ENCODE data around the gene MYO10.

DNA sequence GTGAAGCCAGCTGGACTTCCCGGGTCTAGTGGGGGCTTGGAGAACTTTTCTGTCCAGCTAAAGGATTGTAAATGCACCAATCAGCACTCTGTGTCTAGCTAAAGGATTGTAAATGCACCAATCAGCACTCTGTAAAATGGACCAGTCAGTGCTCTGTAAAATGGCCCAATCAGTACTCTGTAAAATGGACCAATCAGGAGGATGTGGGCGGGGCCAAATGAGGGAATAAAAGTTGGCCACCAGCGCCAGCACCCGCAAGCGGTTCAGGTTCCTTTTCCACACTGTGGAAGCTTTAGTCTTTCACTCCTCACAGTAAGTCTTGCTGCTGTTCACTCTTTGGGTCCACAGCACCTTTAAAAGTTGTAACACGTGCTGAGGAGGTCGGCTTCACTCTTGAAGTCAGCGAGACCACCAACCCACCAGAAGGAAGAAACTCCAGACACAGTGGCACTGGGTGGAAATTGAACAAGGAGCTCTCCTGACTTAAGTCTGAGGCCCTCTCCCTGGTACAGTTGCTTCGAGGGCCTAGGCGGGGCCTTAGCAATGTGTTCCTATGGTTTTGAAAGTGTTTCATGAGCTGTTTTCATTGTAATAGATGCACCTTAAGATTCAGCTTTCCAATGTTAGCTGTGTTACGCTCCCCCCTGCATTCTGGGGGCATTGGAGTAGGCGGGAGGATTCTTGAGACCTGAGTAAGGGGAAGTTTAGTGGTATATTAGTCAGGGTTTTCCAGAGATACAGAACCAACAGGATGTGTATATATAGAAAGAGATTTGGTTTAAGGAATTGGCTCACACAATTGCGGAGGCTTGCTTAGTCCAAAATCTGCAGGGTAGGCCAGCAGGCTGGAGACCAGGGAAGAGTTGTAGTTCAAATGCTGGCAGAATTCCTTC is 21.5 kb upstream of the MYO10 start:
- TF ChIP-seq, protein P1, sequence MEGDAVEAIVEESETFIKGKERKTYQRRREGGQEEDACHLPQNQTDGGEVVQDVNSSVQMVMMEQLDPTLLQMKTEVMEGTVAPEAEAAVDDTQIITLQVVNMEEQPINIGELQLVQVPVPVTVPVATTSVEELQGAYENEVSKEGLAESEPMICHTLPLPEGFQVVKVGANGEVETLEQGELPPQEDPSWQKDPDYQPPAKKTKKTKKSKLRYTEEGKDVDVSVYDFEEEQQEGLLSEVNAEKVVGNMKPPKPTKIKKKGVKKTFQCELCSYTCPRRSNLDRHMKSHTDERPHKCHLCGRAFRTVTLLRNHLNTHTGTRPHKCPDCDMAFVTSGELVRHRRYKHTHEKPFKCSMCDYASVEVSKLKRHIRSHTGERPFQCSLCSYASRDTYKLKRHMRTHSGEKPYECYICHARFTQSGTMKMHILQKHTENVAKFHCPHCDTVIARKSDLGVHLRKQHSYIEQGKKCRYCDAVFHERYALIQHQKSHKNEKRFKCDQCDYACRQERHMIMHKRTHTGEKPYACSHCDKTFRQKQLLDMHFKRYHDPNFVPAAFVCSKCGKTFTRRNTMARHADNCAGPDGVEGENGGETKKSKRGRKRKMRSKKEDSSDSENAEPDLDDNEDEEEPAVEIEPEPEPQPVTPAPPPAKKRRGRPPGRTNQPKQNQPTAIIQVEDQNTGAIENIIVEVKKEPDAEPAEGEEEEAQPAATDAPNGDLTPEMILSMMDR (IDR thresholded peaks at IDR 0.05), result no peak
- TF ChIP-seq POLR2A (IDR thresholded peaks at IDR 0.05) (no peak), EP300 (IDR thresholded peaks at IDR 0.05) (no peak)
